Heart left ventricle (tissue), 16 donors: ENCODE measurements around the gene CDH13. TPM values are rescaled to one million over a fixed set of nuclear protein-coding genes. Genes with fewer than 3 reads are reported as not detected.

ENCODE experiments used
- ATAC-seq, 4 donors: fragments of 200-7000 bp; cut with Tn5 transposase; one replicate each; pipeline ENCODE4 v1.9.1; 2020 to 2022; ENCODE audit warnings: moderate library complexity in 4 of 4, mild to moderate bottlenecking in 3 of 4, moderate number of reproducible peaks in 1 of 4
- DNase-seq, 5 donors: peaks; one replicate each; pipeline ENCODE4 v3.0.0-alpha.2; 2020
- H3K27ac ChIP-seq, 12 donors: fragments of 200-600 bp; sonication (generic) in 4 of 12; one replicate each; pipeline versions ENCODE4 v1.5.0 to v1.8.0; 2016 to 2022; ENCODE audit warnings: mild to moderate bottlenecking in 2 of 12
- H3K27me3 ChIP-seq, 9 donors: fragments of 200-600 bp; sonication (generic) in 2 of 9; one replicate each; pipeline versions ENCODE4 v1.5.1 to v1.8.0; 2016 to 2022; ENCODE audit warnings: mild to moderate bottlenecking in 3 of 9
- H3K36me3 ChIP-seq, 9 donors: fragments of 200-600 bp; sonication (generic) in 2 of 9; one replicate each; pipeline versions ENCODE4 v1.5.0 to v1.8.0; 2018 to 2022; ENCODE audit warnings: mild to moderate bottlenecking in 2 of 9
- H3K4me1 ChIP-seq, 12 donors: fragments of 200-600 bp; sonication (generic) in 4 of 12; one replicate each; pipeline versions ENCODE4 v1.5.0 to v1.8.0; 2016 to 2022; ENCODE audit warnings: mild to moderate bottlenecking in 3 of 12
- H3K4me3 ChIP-seq, 12 donors: fragments of 200-600 bp; sonication (generic) in 4 of 12; one replicate each; pipeline versions ENCODE4 v1.5.0 to v1.8.0; 2017 to 2022; ENCODE audit warnings: mild to moderate bottlenecking in 9 of 12, moderate library complexity in 4 of 12
- H3K9me3 ChIP-seq, 12 donors: fragments of 200-600 bp; sonication (generic) in 4 of 12; one replicate each; pipeline versions ENCODE4 v1.5.0 to v1.8.0; 2016 to 2022; ENCODE audit warnings: mild to moderate bottlenecking in 1 of 12
- CTCF ChIP-seq, 12 donors: fragments of 200-600 bp; sonication (generic) in 4 of 12; IDR thresholded peaks; one replicate each; pipeline versions ENCODE4 v1.5.0 to v1.8.0; 2018 to 2022; ENCODE audit warnings: antibody characterized with exemption in 12 of 12, mild to moderate bottlenecking in 5 of 12
- POLR2A ChIP-seq, 2 donors: fragments of 450-650 bp; IDR thresholded peaks; one replicate each; pipeline ENCODE4 v1.6.1; 2017; ENCODE audit warnings: antibody characterized with exemption in 2 of 2, mild to moderate bottlenecking in 2 of 2, moderate library complexity in 2 of 2
- WGBS, 4 donors: extraction: QIAGEN DNeasy Blood & Tissue Kit in 2 of 4; methylation state at CpG; one replicate each; pipeline versions ENCODE4 v1.1.5 to v1.1.7; 2013 to 2018; 5-methylcytosine and 5-hydroxymethylcytosine counted together
- intact Hi-C, 10 donors: fragments of 100-400 bp; cut with DNase I; formaldehyde crosslinking; loops; one replicate each; pipeline versions ENCODE4 v1.11.1 to v1.14.2; 2022
- polyA plus RNA-seq, 2 donors: library from polyadenylated mRNA; stranded (reverse); fragments of 200-250 nt; gene quantifications; one replicate each; pipeline ENCODE4 v1.2.3, GENCODE V29; 2013
- total RNA-seq, 9 donors: library from RNA; depleted of rRNA in 2 of 9; stranded (reverse); fragments of >200 nt in 2 of 9; fragmentation: NEBNext Ultra II Directional in 3 of 9; extraction: Animal tissue kit (Norgen Biotek cat#: 25700) in 3 of 9; gene quantifications; one replicate each; pipeline versions ENCODE4 v1.1.0 to v1.2.4, GENCODE V29; 2016 to 2023
- donor health status: ischemic (EF 13 %, LVEDD 7.1; RV severe dilation, severe dysfunction).
- donor health status: healthy with polysubstance abuse.
- donor health status: DM: no; HTN: yes; CAD: no.
- donor health status: DM: no; HTN: no; CAD: no.
- donor health status: ischemic (EF 25% LVEDD 6.9; RV normal size, moderate dysfunction).
- donor health status: ischemic (EF 25% LVEDD 5.7; RV mildly dilated, moderate dysfunction).
- donor health status: healthy.
- donor health status: DM: yes; HTN: yes; CAD: no.
- donor health status: ischemic (EF 35%, LVEDD 5.7; RV mildly dilated, moderate dysfunction).
- donor health status: nonischemic (EF 11% LVEDD 7.7; RV severe dilation, severe dysfunction).
- donor health status: DM: yes; HTN: yes; CAD: no.
- donor health status: PGD.
- donor health status: ischemic (EF 29% LVEDD 5.4; RV normal size, mild dysfunction).
- donor health status: nonischemic (EF 23%, LVEDD 6.1; RV moderate dilation, normal function).

Gene CDH13
- total and polyA plus RNA-seq, 11 donors = 15.0 to 172 (median 137) TPM

- H3K27me3 ChIP-seq = no peaks in the 10 kb centered on the region
- ATAC-seq = no peak
Observed at GRCh38 chr16:83603723-83604570, 977.2 kb downstream of the CDH13 start.

GRCh38 chr16:83606486-83607030 lies 979.8 kb downstream of the CDH13 start:
- no peaks in the 10 kb centered on the region for H3K27me3 ChIP-seq
- 87 to 92% (median 90%) methylated on average over 7 of the region's 7 CpGs for WGBS, 4 donors
- ATAC-seq = no peak
- H3K4me3 ChIP-seq = no peak overlapping the region
- intact Hi-C loops = no loop called here
- H3K9me3 ChIP-seq = no peaks in the 10 kb centered on the region
- H3K36me3 ChIP-seq = peaks cover 0 to 2% (median 0%) of the 10 kb centered on the region in 9 donors
- H3K27ac ChIP-seq = no peak overlapping the region
- no peak for TF ChIP-seq CTCF (IDR thresholded peaks at IDR 0.05)
- TF ChIP-seq POLR2A (IDR thresholded peaks at IDR 0.05) = no peak
- no peaks in the 10 kb centered on the region for H3K4me1 ChIP-seq
- DNase-seq = no peak

More at GRCh38 chr16:83603723-83604570, 977.2 kb downstream of the CDH13 start:
- no peak for DNase-seq
- 87 to 93% (median 89%) methylated on average over 5 of the region's 5 CpGs for WGBS, 4 donors
- Histone ChIP-seq H3K4me3 (no peak overlapping the region), H3K9me3 (no peaks in the 10 kb centered on the region), H3K4me1 (no peaks in the 10 kb centered on the region), H3K36me3 (peaks cover 0 to 2% (median 0%) of the 10 kb centered on the region in 9 donors), H3K27ac (no peak overlapping the region)
- TF ChIP-seq CTCF (IDR thresholded peaks at IDR 0.05) (no peak), POLR2A (IDR thresholded peaks at IDR 0.05) (no peak)
- intact Hi-C loops = no loop called here

DNA sequence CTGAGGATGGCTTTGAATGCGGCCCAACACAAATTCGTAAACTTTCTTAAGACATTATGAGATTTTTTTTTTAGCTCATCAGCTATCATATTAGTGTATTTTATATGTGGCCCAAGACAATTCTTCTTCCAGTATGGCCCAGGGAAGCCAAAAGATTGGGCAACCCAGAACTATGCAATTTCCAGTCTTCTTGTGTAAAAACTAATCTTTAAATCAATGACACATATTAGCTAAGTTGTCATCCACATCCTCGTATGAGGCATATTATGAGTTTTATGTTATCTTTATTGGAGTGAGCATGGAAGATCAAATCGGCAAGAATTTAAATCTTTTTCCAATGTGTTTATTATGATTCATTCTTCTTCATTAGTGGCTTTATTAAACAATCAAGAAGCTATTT lies 982.4 kb downstream of the CDH13 start:
- 93% methylated on average over 4 of the region's 4 CpGs for WGBS, 4 donors
- H3K27me3 ChIP-seq = no peaks in the 10 kb centered on the region
- H3K27ac ChIP-seq = no peak overlapping the region
- intact Hi-C loops = no loop called here
- peaks cover 0 to 11% (median 0%) of the 10 kb centered on the region in 12 donors for H3K9me3 ChIP-seq
- H3K4me1 ChIP-seq = no peaks in the 10 kb centered on the region
- no peak for DNase-seq
- no peak overlapping the region for H3K4me3 ChIP-seq
- no peak for TF ChIP-seq CTCF (IDR thresholded peaks at IDR 0.05)
- TF ChIP-seq POLR2A (IDR thresholded peaks at IDR 0.05) = no peak
- H3K36me3 ChIP-seq = no peaks in the 10 kb centered on the region
- ATAC-seq = no peak

DNA sequence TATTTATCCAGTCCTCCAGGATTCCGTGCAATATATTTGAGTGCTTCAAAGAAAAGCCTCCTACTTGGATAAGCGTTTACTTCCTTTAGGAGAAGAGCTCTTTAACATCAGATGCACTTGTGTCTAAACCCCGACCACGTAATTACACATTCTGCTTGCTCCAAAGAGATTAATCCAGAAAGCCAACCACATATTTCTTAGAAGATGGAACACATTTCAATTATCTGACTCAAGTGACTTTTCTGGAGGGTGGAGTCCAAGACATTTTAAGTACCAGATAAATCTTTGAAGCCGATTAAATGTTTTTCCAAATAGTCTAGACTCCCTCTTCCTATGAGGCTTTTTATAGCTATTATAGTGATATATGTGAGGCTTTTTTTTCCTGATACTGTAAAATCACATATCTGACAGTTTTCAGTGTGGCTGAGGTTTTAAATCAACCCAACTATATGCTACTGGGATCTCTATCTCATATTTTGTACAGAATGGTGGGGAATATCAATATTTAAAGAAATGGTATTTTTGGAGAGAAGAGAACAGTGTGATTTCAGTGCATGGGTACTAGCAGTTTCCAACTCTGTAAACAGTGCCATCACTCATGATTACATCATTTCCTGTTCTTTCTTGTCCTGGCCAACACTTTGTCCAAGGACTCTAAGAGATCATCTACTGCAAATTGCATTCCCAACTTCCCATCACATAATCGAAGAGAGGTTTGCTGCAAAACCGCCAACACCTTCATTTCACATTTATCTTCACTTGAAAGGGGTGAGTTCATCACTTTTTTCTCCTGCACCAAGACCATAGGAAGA lies 988.6 kb downstream of the CDH13 start:
- intact Hi-C loops = no loop called here
- Histone ChIP-seq H3K36me3 (no peaks in the 10 kb centered on the region), H3K27ac (no peak overlapping the region), H3K27me3 (no peaks in the 10 kb centered on the region), H3K4me3 (no peak overlapping the region), H3K9me3 (peaks cover 0 to 11% (median 0%) of the 10 kb centered on the region in 12 donors), H3K4me1 (no peaks in the 10 kb centered on the region)
- ATAC-seq (no peak), DNase-seq (no peak)
- WGBS, 4 donors = 78 to 83% (median 80%) methylated on average over 7 of the region's 7 CpGs
- no peak for TF ChIP-seq POLR2A (IDR thresholded peaks at IDR 0.05)
